Cardiac fibroblast (primary cell): ENCODE measurements around the gene PEAK1.

Source experiments
- DNase-seq, 2 donors: peaks; one replicate each; pipeline versions ENCODE4 v3.0.0 to v3.0.0-alpha.2; 2010; ENCODE audit warnings: low read depth in 2 of 2
- H3K4me3 ChIP-seq, 2 donors: replicated peaks in 1 of 2; 1 replicate in 1 of 2; 2 replicates in 1 of 2; pipeline ENCODE4 v1.5.1; 2011; ENCODE audit warnings: low read depth in 2 of 2, low read length in 2 of 2, mild to moderate bottlenecking in 2 of 2, moderate library complexity in 1 of 2
- CTCF ChIP-seq: IDR thresholded peaks from one replicate; pipeline ENCODE4 v1.5.1; 2011; ENCODE audit warnings: low read depth, mild to moderate bottlenecking, low read length, inconsistent platforms

Gene PEAK1

GRCh38 chr15:77402740-77403379, 17.0 kb downstream of the PEAK1 start:
- H3K4me3 ChIP-seq: no peak overlapping the region
- no peak for TF ChIP-seq CTCF
- peak; percentile 80 to 82 for DNase-seq

- TF ChIP-seq CTCF: no peak
- DNase-seq: no peak
- no peak overlapping the region for H3K4me3 ChIP-seq
Observed at GRCh38 chr15:77400258-77400657, 19.6 kb downstream of the PEAK1 start.

GRCh38 chr15:77398927-77399326, 21.0 kb downstream of the PEAK1 start:
- H3K4me3 ChIP-seq: no peak overlapping the region
- DNase-seq: no peak
- TF ChIP-seq CTCF: no peak

GRCh38 chr15:77396692-77397091, 23.2 kb downstream of the PEAK1 start:
- no peak for DNase-seq
- H3K4me3 ChIP-seq: no peak overlapping the region
- TF ChIP-seq CTCF: no peak

GRCh38 chr15:77395013-77395774, 24.7 kb downstream of the PEAK1 start:
- no peak for DNase-seq
- no peak overlapping the region for H3K4me3 ChIP-seq
- no peak for TF ChIP-seq CTCF

GRCh38 chr15:77393471-77393840, 26.4 kb downstream of the PEAK1 start:
- DNase-seq: peak; percentile 32 to 54
- no peak for TF ChIP-seq CTCF
- H3K4me3 ChIP-seq: no peak overlapping the region
